ENCODE data around the gene PEX16.

Gene PEX16

DNA sequence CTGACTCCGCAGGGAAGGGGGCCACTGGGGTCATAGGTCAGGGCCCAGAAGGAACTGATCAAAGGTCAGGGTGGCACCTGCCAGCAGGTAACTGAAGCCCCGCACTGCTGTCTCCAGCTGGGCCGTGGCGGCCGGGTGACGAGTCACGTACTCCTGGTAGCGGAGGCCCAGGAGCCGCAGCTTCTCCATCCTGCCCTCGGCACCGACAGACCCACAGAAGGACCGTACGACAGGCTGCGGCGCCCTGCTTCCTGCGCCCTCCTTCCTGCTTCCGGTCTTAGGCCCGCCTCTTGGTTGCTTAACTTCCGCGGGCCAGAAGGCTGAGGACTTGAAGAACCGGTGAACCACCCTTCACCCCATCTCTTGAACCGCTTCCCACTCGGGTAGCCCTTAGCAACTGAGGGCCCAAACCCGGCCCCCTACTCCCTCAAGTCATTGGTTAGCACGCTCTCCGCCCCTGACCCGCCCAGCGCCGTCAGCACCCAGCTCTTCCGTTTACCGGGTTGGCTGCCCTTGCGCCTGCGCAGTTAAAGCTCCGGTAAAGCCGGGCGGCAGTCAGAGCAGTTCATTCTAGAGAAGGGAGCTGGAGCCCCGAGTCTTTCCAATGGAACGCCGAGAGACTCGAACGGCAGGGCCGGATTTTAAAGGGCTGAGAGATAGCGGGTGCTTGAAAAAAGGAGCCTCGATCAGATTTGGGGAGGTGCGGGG lies at the start of gene PEX16:
Gene PEX16 (minus strand): TSS at position 255 of the 708 bp plus-strand sequence. CDS start 66 bp downstream, at position 189.
- H3K4me3 ChIP-seq (ENCODE audit: low read length): peak within 1 kb of the TSS; percentile 98
- TF ChIP-seq, protein P1, sequence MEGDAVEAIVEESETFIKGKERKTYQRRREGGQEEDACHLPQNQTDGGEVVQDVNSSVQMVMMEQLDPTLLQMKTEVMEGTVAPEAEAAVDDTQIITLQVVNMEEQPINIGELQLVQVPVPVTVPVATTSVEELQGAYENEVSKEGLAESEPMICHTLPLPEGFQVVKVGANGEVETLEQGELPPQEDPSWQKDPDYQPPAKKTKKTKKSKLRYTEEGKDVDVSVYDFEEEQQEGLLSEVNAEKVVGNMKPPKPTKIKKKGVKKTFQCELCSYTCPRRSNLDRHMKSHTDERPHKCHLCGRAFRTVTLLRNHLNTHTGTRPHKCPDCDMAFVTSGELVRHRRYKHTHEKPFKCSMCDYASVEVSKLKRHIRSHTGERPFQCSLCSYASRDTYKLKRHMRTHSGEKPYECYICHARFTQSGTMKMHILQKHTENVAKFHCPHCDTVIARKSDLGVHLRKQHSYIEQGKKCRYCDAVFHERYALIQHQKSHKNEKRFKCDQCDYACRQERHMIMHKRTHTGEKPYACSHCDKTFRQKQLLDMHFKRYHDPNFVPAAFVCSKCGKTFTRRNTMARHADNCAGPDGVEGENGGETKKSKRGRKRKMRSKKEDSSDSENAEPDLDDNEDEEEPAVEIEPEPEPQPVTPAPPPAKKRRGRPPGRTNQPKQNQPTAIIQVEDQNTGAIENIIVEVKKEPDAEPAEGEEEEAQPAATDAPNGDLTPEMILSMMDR (conservative IDR thresholded peaks at IDR 0.05; ENCODE audit: low read depth, low read length): no peak
- DNase-seq (ENCODE audit: low read depth): peak; percentile 98

DNA sequence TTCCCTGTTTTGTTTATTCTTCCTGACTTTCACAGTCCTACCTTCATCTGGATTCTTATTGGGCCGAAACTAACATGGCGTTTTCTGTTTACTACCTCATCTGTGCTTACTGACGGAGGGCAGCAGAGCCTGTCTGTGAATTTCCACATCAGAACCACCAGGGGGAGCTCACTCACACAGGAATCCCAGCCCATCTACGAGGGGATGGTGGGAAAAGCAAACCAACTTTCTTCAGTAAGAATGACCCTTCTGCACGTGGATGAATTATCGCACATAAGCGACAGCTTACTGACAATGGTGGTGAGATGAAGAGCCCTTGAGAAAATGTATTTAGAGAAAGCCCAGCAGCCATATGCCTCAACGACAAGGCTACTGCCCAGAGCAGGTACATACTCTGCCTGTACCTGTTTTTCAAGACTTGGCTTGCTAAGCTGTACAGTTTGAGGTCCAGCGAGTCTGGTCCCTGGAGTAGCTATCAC lies 47.3 kb upstream of the PEX16 start:
- DNase-seq (ENCODE audit: low read depth): peak; percentile 34
- TF ChIP-seq, protein P1 (conservative IDR thresholded peaks at IDR 0.05; ENCODE audit: low read depth, low read length): peak; percentile 90
- no peak overlapping the region for H3K4me3 ChIP-seq (ENCODE audit: low read length)

DNA sequence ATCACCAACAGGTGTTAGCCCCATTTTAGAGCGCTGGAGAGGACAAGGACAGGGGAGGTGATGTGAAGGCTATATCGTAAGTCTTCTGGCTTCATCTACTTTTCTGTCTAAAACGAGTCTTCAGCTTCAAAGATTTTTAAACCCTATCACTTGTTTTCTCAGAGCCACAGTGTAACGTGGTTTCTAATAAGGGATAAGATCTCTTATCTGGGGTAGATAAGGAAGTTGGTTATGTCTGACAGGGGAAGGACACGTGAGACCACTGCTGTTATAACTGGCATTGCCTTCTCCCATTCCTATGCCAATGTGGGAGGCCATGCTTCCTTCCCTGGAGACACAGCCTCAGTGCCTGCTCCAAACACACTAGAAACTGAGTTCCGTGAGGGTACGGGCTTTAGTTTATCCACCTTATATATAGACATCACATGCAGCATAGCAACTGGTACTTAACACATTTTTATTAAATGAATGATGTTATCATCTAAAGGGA lies 44.1 kb upstream of the PEX16 start:
- DNase-seq (ENCODE audit: low read depth): no peak
- H3K4me3 ChIP-seq (ENCODE audit: low read length): no peak overlapping the region
- TF ChIP-seq, protein P1 (conservative IDR thresholded peaks at IDR 0.05; ENCODE audit: low read depth, low read length): no peak

DNA sequence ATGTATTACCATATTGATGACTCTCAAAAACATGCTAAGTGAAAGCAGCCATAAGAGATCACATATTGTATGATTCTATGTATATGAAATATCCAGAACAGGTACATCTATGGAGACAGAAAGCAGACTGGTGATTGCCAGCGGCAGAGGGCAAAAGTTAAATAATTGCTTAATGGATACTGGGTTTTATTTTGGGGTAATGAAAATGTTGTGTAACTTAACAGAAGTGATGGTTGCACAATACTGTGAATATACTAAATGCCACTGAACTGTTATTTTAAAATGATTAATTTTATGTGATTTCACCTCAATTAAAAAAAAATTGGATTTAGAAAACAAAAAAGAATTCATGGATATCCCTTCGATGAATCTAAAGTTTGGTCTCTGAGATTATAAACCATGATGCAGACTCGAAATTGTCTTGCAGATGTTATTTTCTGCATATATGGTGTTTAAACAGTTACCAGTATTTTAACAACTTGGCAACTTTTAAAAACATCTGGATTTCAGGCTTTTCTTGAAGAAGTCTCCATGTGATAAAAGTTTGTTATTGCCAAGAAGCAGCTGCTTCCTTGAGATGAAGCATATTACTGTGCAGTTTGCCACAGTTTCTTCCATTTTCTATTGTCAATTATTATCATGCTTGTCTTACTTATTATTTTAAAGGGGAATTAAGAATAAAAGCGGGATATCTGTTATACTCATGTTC lies 42.9 kb upstream of the PEX16 start:
- TF ChIP-seq, protein P1 (conservative IDR thresholded peaks at IDR 0.05; ENCODE audit: low read depth, low read length): no peak
- no peak for DNase-seq (ENCODE audit: low read depth)

DNA sequence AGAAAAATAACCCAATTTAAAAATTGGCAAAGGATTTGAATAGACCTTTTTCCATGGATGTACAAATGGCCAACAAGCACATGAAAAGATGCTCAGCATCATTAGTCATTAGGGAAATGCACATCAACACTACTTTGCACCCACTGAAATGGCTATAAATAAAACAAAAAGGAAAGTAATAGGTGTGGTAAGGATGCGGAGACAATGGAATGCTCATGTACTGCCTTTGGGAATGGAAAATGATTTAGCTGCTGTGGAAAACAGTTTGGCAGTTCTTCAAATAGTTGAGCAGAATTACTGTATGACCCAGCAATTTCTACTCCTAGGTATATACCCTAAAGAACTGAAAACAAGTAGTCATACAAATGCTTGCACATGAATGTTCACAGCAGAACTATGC lies 42.2 kb upstream of the PEX16 start:
- no peak overlapping the region for H3K4me3 ChIP-seq (ENCODE audit: low read length)
- TF ChIP-seq, protein P1 (conservative IDR thresholded peaks at IDR 0.05; ENCODE audit: low read depth, low read length): no peak
- no peak for DNase-seq (ENCODE audit: low read depth)

More for the DNA sequence above, 42.9 kb upstream of the PEX16 start:
- H3K4me3 ChIP-seq (ENCODE audit: low read length): no peak overlapping the region

DNA sequence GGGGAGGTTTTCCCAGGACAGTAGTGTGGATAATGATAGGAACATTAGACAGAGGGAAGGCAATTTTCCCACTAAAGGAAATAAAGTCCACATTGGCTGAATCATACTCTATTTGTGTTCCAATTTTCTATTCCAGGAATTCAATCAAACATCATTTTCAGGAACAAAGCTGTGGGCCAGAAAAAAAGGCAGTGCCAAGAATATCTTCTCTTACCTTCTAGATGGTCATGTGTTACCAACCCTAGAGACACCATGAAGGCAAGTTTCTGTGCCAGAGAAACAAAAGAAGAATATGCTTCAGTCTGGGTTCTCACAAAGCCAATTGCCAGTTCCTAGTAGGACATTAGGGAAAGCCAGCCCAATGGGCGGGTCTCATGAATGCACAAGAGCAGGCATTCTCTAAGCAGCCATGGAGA lies 32.3 kb upstream of the PEX16 start:
- TF ChIP-seq, protein P1 (conservative IDR thresholded peaks at IDR 0.05; ENCODE audit: low read depth, low read length): no peak
- DNase-seq (ENCODE audit: low read depth): no peak
- H3K4me3 ChIP-seq (ENCODE audit: low read length): no peak overlapping the region
